ENCODE results near the gene EFEMP1. TPM values are rescaled to one million over a fixed set of nuclear protein-coding genes. Genes with fewer than 3 reads are reported as not detected.

The EFEMP1 gene
- total RNA-seq, 1 experiment from 2014 or later, result 0.15 TPM

GRCh38 chr2:55932843-55933242 lies 9.3 kb upstream of the EFEMP1 start:
- H3K27ac ChIP-seq (ENCODE audit: low read depth, low read length, poor library complexity, severe bottlenecking), result no peak overlapping the region
- peaks cover 39% of the 10 kb centered on the region for H3K27me3 ChIP-seq (replicated peaks; ENCODE audit: insufficient read depth, low read depth, low read length, poor library complexity)
- H3K4me1 ChIP-seq (ENCODE audit: insufficient read depth, low read length, poor library complexity, severe bottlenecking), result no peaks in the 10 kb centered on the region
- CTCF ChIA-PET, result no interaction called here
- TF ChIP-seq EZH2 (IDR thresholded peaks at IDR 0.05; ENCODE audit: borderline replicate concordance, low read depth, low read length, poor library complexity, severe bottlenecking) (no peak), CTCF (conservative IDR thresholded peaks at IDR 0.05; ENCODE audit: low read depth, low read length) (no peak)
- no TSS peak for BruUV-seq (replicated peaks)
- POLR2A ChIA-PET (ENCODE audit: low non-redundant PET), result no interaction called here
- intact Hi-C loops (cut with micrococcal nuclease; ENCODE audit: unreplicated experiment), result no loop called here
- H3K36me3 ChIP-seq (ENCODE audit: insufficient read depth, low read length, poor library complexity, severe bottlenecking), result no peaks in the 10 kb centered on the region
- H3K4me3 ChIP-seq (ENCODE audit: low read depth, low read length, poor library complexity, severe bottlenecking), result no peak overlapping the region
- DNase-seq (ENCODE audit: low spot score), result no peak
- no peaks in the 10 kb centered on the region for H3K9me3 ChIP-seq (ENCODE audit: low read depth, low read length, poor library complexity, severe bottlenecking)

GRCh38 chr2:55931281-55931680 lies 7.7 kb upstream of the EFEMP1 start:
- Histone ChIP-seq H3K4me1 (ENCODE audit: insufficient read depth, low read length, poor library complexity, severe bottlenecking) (no peaks in the 10 kb centered on the region), H3K4me3 (ENCODE audit: low read depth, low read length, poor library complexity, severe bottlenecking) (no peak overlapping the region), H3K27me3 (replicated peaks; ENCODE audit: insufficient read depth, low read depth, low read length, poor library complexity) (peaks cover 54% of the 10 kb centered on the region), H3K27ac (ENCODE audit: low read depth, low read length, poor library complexity, severe bottlenecking) (no peak overlapping the region), H3K9me3 (ENCODE audit: low read depth, low read length, poor library complexity, severe bottlenecking) (no peaks in the 10 kb centered on the region), H3K36me3 (ENCODE audit: insufficient read depth, low read length, poor library complexity, severe bottlenecking) (no peaks in the 10 kb centered on the region)
- intact Hi-C loops (cut with micrococcal nuclease; ENCODE audit: unreplicated experiment), result no loop called here
- no TSS peak for BruUV-seq (replicated peaks)
- DNase-seq (ENCODE audit: low spot score), result no peak
- ChIA-PET POLR2A (ENCODE audit: low non-redundant PET) (interaction anchor here (0.7 kb wide), 1 partner anchor 23 kb away, joined by 6 read pairs; no protein-coding TSS in a partner anchor), CTCF (no interaction called here)
- no peak for TF ChIP-seq CTCF (conservative IDR thresholded peaks at IDR 0.05; ENCODE audit: low read depth, low read length)
- no peak for TF ChIP-seq EZH2 (IDR thresholded peaks at IDR 0.05; ENCODE audit: borderline replicate concordance, low read depth, low read length, poor library complexity, severe bottlenecking)

- TF ChIP-seq EZH2 (IDR thresholded peaks at IDR 0.05; ENCODE audit: borderline replicate concordance, low read depth, low read length, poor library complexity, severe bottlenecking), result no peak
- peaks cover 72% of the 10 kb centered on the region for H3K27me3 ChIP-seq (replicated peaks; ENCODE audit: insufficient read depth, low read depth, low read length, poor library complexity)
- ChIA-PET CTCF (no interaction called here), POLR2A (ENCODE audit: low non-redundant PET) (no interaction called here)
- H3K4me3 ChIP-seq (ENCODE audit: low read depth, low read length, poor library complexity, severe bottlenecking), result no peak overlapping the region
- intact Hi-C loops (cut with micrococcal nuclease; ENCODE audit: unreplicated experiment), result no loop called here
- DNase-seq (ENCODE audit: low spot score), result no peak
- H3K36me3 ChIP-seq (ENCODE audit: insufficient read depth, low read length, poor library complexity, severe bottlenecking), result no peaks in the 10 kb centered on the region
- no TSS peak for BruUV-seq (replicated peaks)
- no peak overlapping the region for H3K27ac ChIP-seq (ENCODE audit: low read depth, low read length, poor library complexity, severe bottlenecking)
- H3K4me1 ChIP-seq (ENCODE audit: insufficient read depth, low read length, poor library complexity, severe bottlenecking), result no peaks in the 10 kb centered on the region
- no peaks in the 10 kb centered on the region for H3K9me3 ChIP-seq (ENCODE audit: low read depth, low read length, poor library complexity, severe bottlenecking)
Observed at GRCh38 chr2:55929476-55929875, 5.9 kb upstream of the EFEMP1 start.

- Histone ChIP-seq H3K27ac (ENCODE audit: low read depth, low read length, poor library complexity, severe bottlenecking) (no peak overlapping the region), H3K36me3 (ENCODE audit: insufficient read depth, low read length, poor library complexity, severe bottlenecking) (no peaks in the 10 kb centered on the region), H3K9me3 (ENCODE audit: low read depth, low read length, poor library complexity, severe bottlenecking) (no peaks in the 10 kb centered on the region), H3K4me1 (ENCODE audit: insufficient read depth, low read length, poor library complexity, severe bottlenecking) (peaks cover 5% of the 10 kb centered on the region), H3K4me3 (ENCODE audit: low read depth, low read length, poor library complexity, severe bottlenecking) (no peak overlapping the region), H3K27me3 (replicated peaks; ENCODE audit: insufficient read depth, low read depth, low read length, poor library complexity) (peaks cover 96% of the 10 kb centered on the region)
- TF ChIP-seq CTCF (conservative IDR thresholded peaks at IDR 0.05; ENCODE audit: low read depth, low read length) (no peak), EZH2 (IDR thresholded peaks at IDR 0.05; ENCODE audit: borderline replicate concordance, low read depth, low read length, poor library complexity, severe bottlenecking) (no peak)
- ChIA-PET CTCF (no interaction called here), POLR2A (ENCODE audit: low non-redundant PET) (no interaction called here)
- no TSS peak for BruUV-seq (replicated peaks)
- intact Hi-C loops (cut with micrococcal nuclease; ENCODE audit: unreplicated experiment), result no loop called here
- no peak for DNase-seq (ENCODE audit: low spot score)
Observed at GRCh38 chr2:55926974-55927373, 3.4 kb upstream of the EFEMP1 start.

All from A673 (cell line).